H1 (cell line): ENCODE data around the gene YIPF2. TPM values are rescaled to one million over a fixed set of nuclear protein-coding genes. Genes with fewer than 3 reads are reported as not detected.

Experiments
- CTCF ChIA-PET: fragments of 300-600 bp; sonication (Branson Sonifier 250); formaldehyde crosslinking; loops from one replicate; lab custom pipeline; 2021; ENCODE audit not compliant: partially characterized antibody; lab: Charles Lee
- POLR2A ChIA-PET: fragments of 300-600 bp; sonication (Branson Sonifier 250); formaldehyde crosslinking; loops from one replicate; lab custom pipeline; 2021; ENCODE audit warnings: inconsistent platforms; ENCODE audit not compliant: partially characterized antibody; lab: Charles Lee
- DNase-seq, 2 experiments: peaks; one replicate each; pipeline versions ENCODE4 v3.0.0 to v3.0.0-alpha.2; 2010 to 2022; ENCODE audit warnings: low spot score in 2 of 2, low read depth in 1 of 2, mixed read lengths in 1 of 2
- FAIRE-seq: peaks from 2 replicates; lab custom pipeline; 2011; peaks lifted over from hg19 to GRCh38; lab: Jason Lieb, UNC
- H2AFZ ChIP-seq: 2 replicates; pipeline ENCODE4 v1.8.1; 2012; ENCODE audit warnings: low read length, inconsistent platforms
- H2AK5ac ChIP-seq: 2 replicates; pipeline ENCODE4 v1.6.1; 2013; ENCODE audit warnings: low read depth, low read length
- H2BK120ac ChIP-seq: replicated peaks from 2 replicates; pipeline ENCODE3; 2013; ENCODE audit warnings: low read depth, low read length, inconsistent platforms
- H2BK12ac ChIP-seq: 2 replicates; pipeline ENCODE4 v1.6.1; 2013; ENCODE audit warnings: low read depth, low read length
- H2BK15ac ChIP-seq: 2 replicates; pipeline ENCODE4 v1.6.1; 2013; ENCODE audit warnings: low read length
- H2BK20ac ChIP-seq: 2 replicates; pipeline ENCODE4 v1.6.1; 2013; ENCODE audit warnings: low read length
- H2BK5ac ChIP-seq: 2 replicates; pipeline ENCODE4 v1.6.1; 2013; ENCODE audit warnings: low read depth, low read length
- H3K14ac ChIP-seq: 2 replicates; pipeline ENCODE4 v1.6.1; 2013; ENCODE audit warnings: inconsistent platforms; ENCODE audit not compliant: insufficient read length
- H3K18ac ChIP-seq: 2 replicates; pipeline ENCODE4 v1.6.1; 2013; ENCODE audit warnings: low read length; ENCODE audit errors: extremely low read depth
- H3K23ac ChIP-seq: 2 replicates; pipeline ENCODE4 v1.6.1; 2013; ENCODE audit warnings: inconsistent platforms; ENCODE audit not compliant: insufficient read length
- H3K23me2 ChIP-seq: 2 replicates; pipeline ENCODE4 v1.6.1; 2013; ENCODE audit warnings: low read depth, low read length
- H3K27ac ChIP-seq: 2 replicates; pipeline ENCODE4 v1.6.1; 2011; ENCODE audit warnings: low read depth, low read length, inconsistent platforms
- H3K27me3 ChIP-seq, 4 experiments: replicated peaks in 1 of 4; 1 replicate in 1 of 4; 2 replicates in 3 of 4; pipeline versions ENCODE4 v1.6.1 to v1.8.1; 2011 to 2013; ENCODE audit warnings: low read length in 3 of 4, mild to moderate bottlenecking in 3 of 4, inconsistent platforms in 2 of 4, mixed read lengths in 2 of 4, moderate library complexity in 1 of 4; ENCODE audit not compliant: control insufficient read depth in 3 of 4, insufficient read depth in 3 of 4; ENCODE audit errors: extremely low read depth in 1 of 4
- H3K36me3 ChIP-seq, 4 experiments: 2 replicates each; pipeline versions ENCODE4 v1.6.1 to v1.8.1; 2011 to 2013; ENCODE audit warnings: mild to moderate bottlenecking in 4 of 4, low read length in 3 of 4, moderate library complexity in 2 of 4, control low read depth in 1 of 4, inconsistent platforms in 1 of 4; ENCODE audit not compliant: insufficient read depth in 4 of 4, control insufficient read depth in 2 of 4
- H3K4ac ChIP-seq: replicated peaks from 2 replicates; pipeline ENCODE3; 2013; ENCODE audit warnings: low read length, low read depth, mixed read lengths, inconsistent platforms; ENCODE audit not compliant: insufficient read length
- H3K4me1 ChIP-seq, 4 experiments: replicated peaks in 1 of 4; 1 replicate in 1 of 4; 2 replicates in 3 of 4; pipeline versions ENCODE4 v1.6.1 to v1.8.1; 2011 to 2013; ENCODE audit warnings: low read length in 3 of 4, inconsistent platforms in 2 of 4, mixed read lengths in 1 of 4; ENCODE audit not compliant: insufficient read depth in 4 of 4, control insufficient read depth in 3 of 4
- H3K4me2 ChIP-seq, 2 experiments: 2 replicates each; pipeline versions ENCODE4 v1.6.1 to v1.8.1; 2011 to 2013; ENCODE audit warnings: low read depth in 2 of 2, low read length in 2 of 2, control low read depth in 1 of 2, inconsistent platforms in 1 of 2, mild to moderate bottlenecking in 1 of 2; ENCODE audit not compliant: insufficient read depth in 1 of 2
- H3K4me3 ChIP-seq, 4 experiments: fragments of 200-600, 300-600 bp in 1 of 4; sonication (generic), shearing (Covaris generic), sonication (Bioruptor Twin) in 1 of 4; 2 replicates each; pipeline versions ENCODE4 v1.5.1 to v1.8.1; 2011 to 2016; ENCODE audit warnings: low read length in 4 of 4, low read depth in 3 of 4, control low read depth in 2 of 4, inconsistent platforms in 2 of 4, mild to moderate bottlenecking in 2 of 4, mixed read lengths in 1 of 4, moderate library complexity in 1 of 4; ENCODE audit not compliant: insufficient read depth in 2 of 4; ENCODE audit errors: extremely low read depth in 1 of 4
- H3K56ac ChIP-seq: replicated peaks from 2 replicates; pipeline ENCODE3; 2013; ENCODE audit warnings: low read depth, mild to moderate bottlenecking, mixed read lengths, low read length, inconsistent platforms; ENCODE audit not compliant: insufficient read length
- H3K79me1 ChIP-seq: 2 replicates; pipeline ENCODE4 v1.6.1; 2013; ENCODE audit warnings: low read depth, low read length, control low read depth
- H3K79me2 ChIP-seq, 2 experiments: 2 replicates each; pipeline versions ENCODE4 v1.6.1 to v1.8.1; 2012 to 2013; ENCODE audit warnings: low read length in 2 of 2, mild to moderate bottlenecking in 2 of 2, inconsistent platforms in 1 of 2; ENCODE audit not compliant: insufficient read depth in 2 of 2, control insufficient read depth in 1 of 2
- H3K9ac ChIP-seq, 4 experiments: replicated peaks in 1 of 4; 1 replicate in 1 of 4; 2 replicates in 3 of 4; pipeline versions ENCODE4 v1.6.1 to v1.8.1; 2011 to 2013; ENCODE audit warnings: low read depth in 3 of 4, low read length in 3 of 4, control low read depth in 2 of 4, mild to moderate bottlenecking in 2 of 4, moderate library complexity in 2 of 4, inconsistent platforms in 1 of 4; ENCODE audit errors: extremely low read depth in 1 of 4
- H3K9me3 ChIP-seq, 2 experiments: 2 replicates each; pipeline versions ENCODE4 v1.6.1 to v1.8.1; 2012 to 2013; ENCODE audit warnings: mild to moderate bottlenecking in 2 of 2, moderate library complexity in 2 of 2, control low read depth in 1 of 2, inconsistent platforms in 1 of 2, low read depth in 1 of 2, low read length in 1 of 2, mixed read lengths in 1 of 2; ENCODE audit not compliant: insufficient read depth in 2 of 2
- H4K20me1 ChIP-seq, 2 experiments: replicated peaks in 1 of 2; 2 replicates each; pipeline versions ENCODE3 to v1.8.1; 2011 to 2013; ENCODE audit warnings: inconsistent platforms in 2 of 2, low read length in 2 of 2, mild to moderate bottlenecking in 1 of 2; ENCODE audit not compliant: insufficient read depth in 2 of 2, control insufficient read depth in 1 of 2
- H4K5ac ChIP-seq: 2 replicates; pipeline ENCODE4 v1.6.1; 2013; ENCODE audit warnings: low read length, low read depth, mixed read lengths, inconsistent platforms; ENCODE audit not compliant: insufficient read length
- H4K8ac ChIP-seq: 2 replicates; pipeline ENCODE4 v1.8.0; 2013; ENCODE audit warnings: mild to moderate bottlenecking, moderate library complexity, low read length, inconsistent platforms; ENCODE audit not compliant: insufficient read depth; ENCODE audit errors: extremely low read depth
- H4K91ac ChIP-seq: replicated peaks from 2 replicates; pipeline ENCODE3; 2013; ENCODE audit warnings: low read length, mixed read lengths, inconsistent platforms; ENCODE audit not compliant: insufficient read length
- CBX8 ChIP-seq: fragments of 300-800, 300-1000 bp; sonication (generic); IDR thresholded peaks from 2 replicates; pipeline ENCODE4 v1.7.1; 2016; ENCODE audit warnings: low read depth, low read length, borderline replicate concordance
- E2F6 ChIP-seq: IDR thresholded peaks from 2 replicates; pipeline ENCODE4 v1.6.1; 2012; ENCODE audit warnings: inconsistent platforms
- EGR1 ChIP-seq: IDR thresholded peaks from 2 replicates; pipeline ENCODE4 v1.6.1; 2011; ENCODE audit warnings: low read depth, low read length, borderline replicate concordance
- EP300 ChIP-seq, 2 experiments: IDR thresholded peaks; 1 replicate in 1 of 2; 2 replicates in 1 of 2; pipeline ENCODE4 v1.6.1; 2011 to 2012; ENCODE audit warnings: low read depth in 2 of 2, low read length in 2 of 2, mild to moderate bottlenecking in 2 of 2, borderline replicate concordance in 1 of 2, inconsistent platforms in 1 of 2, moderate library complexity in 1 of 2
- KDM4A ChIP-seq: IDR thresholded peaks from one replicate; pipeline ENCODE4 v1.7.1; 2012; ENCODE audit warnings: low read depth, mild to moderate bottlenecking, moderate library complexity, low read length, inconsistent platforms; ENCODE audit not compliant: severe bottlenecking
- MAFK ChIP-seq: IDR thresholded peaks from 2 replicates; pipeline ENCODE4 v1.6.1; 2012; ENCODE audit warnings: low read depth, mild to moderate bottlenecking, improper control_type of control experiment, low read length
- PHF8 ChIP-seq: fragments of 200-600 bp; sonication (generic); conservative IDR thresholded peaks from 2 replicates; pipeline ENCODE4 v1.7.1; 2012; ENCODE audit warnings: low read depth, mild to moderate bottlenecking, inconsistent platforms, low read length, moderate library complexity
- TAF7 ChIP-seq: optimal IDR thresholded peaks from 2 replicates; pipeline ENCODE3; 2011; ENCODE audit warnings: low read depth, mild to moderate bottlenecking, inconsistent platforms, low read length, moderate library complexity, borderline replicate concordance
- TEAD4 ChIP-seq: IDR thresholded peaks from 2 replicates; pipeline ENCODE4 v1.6.1; 2012; ENCODE audit warnings: low read depth, low read length, inconsistent platforms, mixed read lengths
- WGBS, 2 experiments: shearing (Covaris generic) in 1 of 2; methylation state at CpG; one replicate each; pipeline versions ENCODE4 v1.1.6 to v1.1.7; 2013 to 2015; ENCODE audit warnings: low lambda C conversion rate in 2 of 2, mixed read lengths in 2 of 2, inconsistent platforms in 1 of 2, low coverage in 1 of 2, missing lambda C conversion rate in 1 of 2; ENCODE audit not compliant: insufficient replicate concordance in 2 of 2, insufficient coverage in 1 of 2, insufficient read length in 1 of 2; ENCODE audit errors: extremely low coverage in 1 of 2, missing lambda C conversion rate in 1 of 2; 5-methylcytosine and 5-hydroxymethylcytosine counted together
- polyA plus RNA-seq, 7 experiments: library from polyadenylated mRNA; depleted of rRNA in 3 of 7; stranded (reverse) in 5 of 7; unstranded in 2 of 7; fragments of >200 nt in 5 of 7; fragments of 200-250 nt in 2 of 7; gene quantifications; 1 replicate in 5 of 7; 2 replicates in 1 of 7; 4 replicates in 1 of 7; pipeline versions ENCODE4 v1.2.1 to v1.2.3, GENCODE V29; 2011 to 2013; ENCODE audit warnings: missing spikeins in 2 of 7, mixed read lengths in 2 of 7
- total RNA-seq: library from RNA; stranded (reverse); fragmentation: NEBNext Ultra II Directional; extraction: Animal tissue kit (Norgen Biotek cat#: 25700); gene quantifications from 2 replicates; pipeline ENCODE4 v1.2.1, GENCODE V29; 2021

The YIPF2 gene
- total and polyA plus RNA-seq, 2 of the 8 experiments (the other 6 are each of a cell fraction or from before 2014, with no cell fraction given) = 48.3 to 112 TPM

- no peak within 1 kb of the TSS for H3K23ac ChIP-seq
- peak within 1 kb of the TSS; percentile 83 to 100 for H3K4me2 ChIP-seq
- H2BK5ac ChIP-seq = peak within 1 kb of the TSS; percentile 35; the same call in 1 of the 2 replicates
- H3K79me1 ChIP-seq = peaks cover 17% of the 10 kb centered on the region
- no peak within 1 kb of the TSS for H2AK5ac ChIP-seq
- peak within 1 kb of the TSS; percentile 97 for H3K4ac ChIP-seq
- H2BK12ac ChIP-seq = 0 out of 2 replicates have a peak within 1 kb of the TSS, but pooled peaks have one; percentile 50
- no peak for FAIRE-seq
- peak within 1 kb of the TSS; percentile 91 for H4K91ac ChIP-seq
- no peaks in the 10 kb centered on the region for H3K36me3 ChIP-seq
- peak within 1 kb of the TSS; percentile 98 to 100 (median 99) for H3K4me3 ChIP-seq
- H3K56ac ChIP-seq = peak within 1 kb of the TSS; percentile 97
- no peaks in the 10 kb centered on the region for H3K27me3 ChIP-seq
- H4K5ac ChIP-seq = peak within 1 kb of the TSS; percentile 91
- peak within 1 kb of the TSS; percentile 71; the same call in 1 of the 2 replicates for H3K18ac ChIP-seq
- H2BK15ac ChIP-seq = no peak within 1 kb of the TSS; the same call in 1 of the 2 replicates
- H3K4me1 ChIP-seq = peaks cover 0 to 12% (median 6%) of the 10 kb centered on the region in 4 experiments; a peak in 6 of 7 replicates
- no peak within 1 kb of the TSS for H3K14ac ChIP-seq
- peak within 1 kb of the TSS; percentile 86 to 95 (median 90) for H3K9ac ChIP-seq
- no peaks in the 10 kb centered on the region for H3K9me3 ChIP-seq
- H2BK20ac ChIP-seq = no peak within 1 kb of the TSS
- H3K23me2 ChIP-seq = peaks cover 5% of the 10 kb centered on the region
- peak within 1 kb of the TSS; percentile 55 for H2BK120ac ChIP-seq
- H3K79me2 ChIP-seq = peaks cover 32 to 42% of the 10 kb centered on the region in 2 experiments
- peak within 1 kb of the TSS; percentile 98 for H4K8ac ChIP-seq
- H2AFZ ChIP-seq = no peak within 1 kb of the TSS; the same call in 1 of the 2 replicates
- ChIA-PET CTCF (interaction anchor here (1.5 to 12.4 kb wide), 2 partner anchors 15 to 21 kb away, joined by 3 to 110 read pairs; no protein-coding TSS in a partner anchor), POLR2A (interaction anchor here (0.8 to 5.1 kb wide), 13 partner anchors 8 to 183 kb away, joined by 3 to 28 read pairs (median 5); partner anchors contain the start of genes LDLR and TMED1)
- 3% methylated on average over 70 of the region's 100 CpGs; no CpG with 5 or more reads in 1 of the 2 experiments for WGBS, 2 experiments
- H4K20me1 ChIP-seq = peaks cover 4% of the 10 kb centered on the region in 2 experiments
- DNase-seq = peak; percentile 88 to 96
- peak within 1 kb of the TSS; percentile 85 for H3K27ac ChIP-seq
- TF ChIP-seq TEAD4 (no peak; the same call in 1 of the 2 replicates), MAFK (no peak), CBX8 (no peak), TAF7 (peak; percentile 35), KDM4A (peak; percentile 81), EP300 (IDR thresholded peaks at IDR 0.05; ENCODE audit: borderline replicate concordance in 1 of 2, low read depth in 2 of 2, low read length in 2 of 2) (peak in 1 of 2 experiments; percentile 17; a peak in 1 of 3 replicates), PHF8 (peak; percentile 74), EGR1 (peak; percentile 32; the same call in 1 of the 2 replicates), E2F6 (peak; percentile 84)
Measured at GRCh38 chr19:10960314-10961072, 32.1 kb upstream of the YIPF2 start, which contains the start of gene SMARCA4. SMARCA4 (plus strand) TSS chr19:10961030; CDS start chr19:10984152, 23,122 bp downstream.
